Right cardiac atrium (tissue), 5 donors: ENCODE results near the gene BFSP1. TPM values are rescaled to one million over a fixed set of nuclear protein-coding genes. Genes with fewer than 3 reads are reported as not detected.
A peak's percentile ranks its signal among the peaks of the same experiment; 100 is the strongest.

Source experiments
- ATAC-seq, 2 donors: fragments of 200-7000 bp; cut with Tn5 transposase; one replicate each; pipeline versions ENCODE4 v1.8.0 to v1.9.1; 2020; ENCODE audit warnings: moderate library complexity in 2 of 2, mild to moderate bottlenecking in 1 of 2
- DNase-seq, 3 donors: peaks; one replicate each; pipeline ENCODE4 v3.0.0-alpha.2; 2020
- H3K27ac ChIP-seq: one replicate; pipeline ENCODE4 v1.5.1; 2013; ENCODE audit warnings: mild to moderate bottlenecking, low read length, control low read depth, moderate library complexity
- H3K27me3 ChIP-seq: one replicate; pipeline ENCODE4 v1.6.1; 2013; ENCODE audit not compliant: control insufficient read depth, insufficient read depth
- H3K4me1 ChIP-seq: one replicate; pipeline ENCODE4 v1.6.1; 2013; ENCODE audit warnings: low read length; ENCODE audit not compliant: control insufficient read depth, insufficient read depth
- H3K4me3 ChIP-seq: one replicate; pipeline ENCODE4 v1.5.1; 2013; ENCODE audit warnings: low read length, control low read depth
- H3K9me3 ChIP-seq: one replicate; pipeline ENCODE4 v1.6.1; 2013; ENCODE audit warnings: low read length; ENCODE audit not compliant: control insufficient read depth
- WGBS: extraction: QIAGEN DNeasy Blood & Tissue Kit; methylation state at CpG from one replicate; pipeline ENCODE4 v1.1.7; 2013; 5-methylcytosine and 5-hydroxymethylcytosine counted together
- intact Hi-C, 4 donors: fragments of 100-400 bp; cut with DNase I; formaldehyde crosslinking; loops; one replicate each; pipeline versions ENCODE4 v1.11.0 to v1.14.0; 2022 to 2023
- polyA plus RNA-seq: library from polyadenylated mRNA; stranded (reverse); fragments of 200-250 nt; gene quantifications from one replicate; pipeline ENCODE4 v1.2.3, GENCODE V29; 2013
- total RNA-seq, 4 donors: library from RNA; stranded (reverse); fragmentation: NEBNext Ultra II Directional; extraction: Animal tissue kit (Norgen Biotek cat#: 25700); gene quantifications; one replicate each; pipeline ENCODE4 v1.2.1, GENCODE V29; 2021
- donor health status: healthy with polysubstance abuse.
- donor health status: DM: no; HTN: yes; CAD: no.
- donor health status: DM: no; HTN: no; CAD: no.
- donor health status: DM: no; HTN: yes; CAD: no; lungs with severe emphysema.
- donor health status: DM: yes; HTN: yes; CAD: no.

The BFSP1 gene
- total and polyA plus RNA-seq, 5 donors, result 0.59 to 1.8 (median 0.65) TPM

DNA sequence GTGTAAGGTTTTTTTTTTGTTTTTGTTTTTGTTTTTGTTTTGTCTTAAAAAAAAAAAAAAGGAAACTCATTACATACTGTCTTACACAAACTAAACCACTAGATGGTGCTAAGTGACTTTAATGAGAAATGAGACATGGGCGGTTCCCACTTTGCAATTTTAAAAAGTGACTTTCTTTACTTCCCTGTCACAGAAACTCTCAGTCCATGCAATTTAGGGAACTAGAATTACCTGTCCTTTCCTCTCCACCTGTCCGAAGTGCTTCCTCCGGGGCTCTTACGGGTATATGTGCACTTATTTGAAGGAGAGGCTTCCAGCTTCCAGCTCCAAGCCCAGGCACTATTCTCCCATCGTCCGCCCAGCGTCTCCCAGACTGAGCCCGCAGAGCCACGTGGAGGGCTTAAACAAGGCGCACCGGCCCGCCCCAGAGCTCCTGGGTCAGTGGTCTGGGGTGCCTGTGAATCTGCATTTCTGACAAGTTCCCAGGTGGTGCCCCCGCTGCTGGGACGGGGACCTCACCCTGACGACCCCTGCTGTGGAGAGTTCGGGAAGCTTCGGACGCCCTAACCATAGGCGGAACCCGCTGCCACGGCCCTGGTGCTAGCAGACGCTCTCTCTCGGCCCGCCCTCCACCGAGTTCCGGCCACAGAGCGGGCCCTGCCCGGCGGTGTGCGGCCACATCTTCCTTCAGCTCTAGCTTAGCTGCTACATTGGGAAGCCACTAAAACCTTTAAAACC is 26.1 kb downstream of the BFSP1 start:
- WGBS, result 2% methylated on average over 30 of the region's 30 CpGs
- no peaks in the 10 kb centered on the region for H3K4me1 ChIP-seq
- no peaks in the 10 kb centered on the region for H3K9me3 ChIP-seq
- peak; percentile 88 to 90 for ATAC-seq
- H3K27me3 ChIP-seq, result no peaks in the 10 kb centered on the region
- DNase-seq, result peak; percentile 67 to 89 (median 83)
- intact Hi-C loops, result loop anchor here in 3 of 4 donors (5.0 to 10.0 kb wide), 6 partner anchors 397 to 770 kb away; no protein-coding TSS in a partner anchor
- no peak overlapping the region for H3K27ac ChIP-seq
- H3K4me3 ChIP-seq, result peak overlapping the region; percentile 49

- 42% methylated on average over 23 of the region's 23 CpGs for whole genome bisulfite sequencing
- H3K9me3 ChIP-seq, result no peaks in the 10 kb centered on the region
- H3K27me3 ChIP-seq, result no peaks in the 10 kb centered on the region
- H3K27ac ChIP-seq, result no peak overlapping the region
- peak in 2 of 3 donors; percentile 66 to 67 for DNase-seq
- intact Hi-C loops, result loop anchor here in 3 of 4 donors (5.0 to 10.0 kb wide), 5 partner anchors 398 to 771 kb away; no protein-coding TSS in a partner anchor
- no peaks in the 10 kb centered on the region for H3K4me1 ChIP-seq
- H3K4me3 ChIP-seq, result peak overlapping the region; percentile 49
- peak; percentile 43 to 62 for ATAC-seq
These were observed 26.9 kb downstream of the BFSP1 start for GRCh38 chr20:17504066-17504897.

DNA sequence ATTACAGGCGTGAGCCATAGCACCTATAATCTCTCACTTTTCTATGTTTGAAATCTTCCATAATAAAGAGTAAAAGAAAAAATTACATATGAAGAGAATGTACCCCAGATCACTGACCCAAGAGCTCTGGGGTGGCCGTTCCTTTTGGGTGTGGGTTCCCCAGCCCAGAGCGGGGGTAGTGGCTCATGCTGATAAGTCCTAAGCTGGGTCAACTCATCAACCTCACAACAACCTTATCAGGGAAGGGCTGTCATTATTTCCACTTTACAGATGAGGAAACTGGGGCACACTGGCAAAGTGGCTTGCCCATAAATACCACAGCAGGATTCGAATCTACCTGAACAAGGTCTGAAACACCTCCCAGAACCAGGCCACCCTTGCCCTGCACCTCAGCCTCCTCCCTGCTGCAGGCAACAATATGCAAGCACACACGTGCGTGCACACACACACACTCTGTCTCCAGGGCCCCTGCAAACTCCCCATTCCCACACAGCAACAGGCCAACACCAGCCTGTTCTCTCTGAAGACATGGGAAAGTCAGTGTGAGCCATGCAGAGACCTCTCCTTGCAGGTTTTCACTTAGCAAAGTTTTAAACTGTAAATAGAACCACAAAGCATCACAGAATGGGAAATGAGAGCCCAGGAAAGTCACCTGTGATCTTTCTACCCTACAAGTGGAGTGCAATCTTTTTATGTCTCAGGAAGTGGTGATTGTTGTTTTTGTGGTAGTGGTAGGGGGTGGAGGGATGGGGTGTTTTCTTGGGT is 27.7 kb downstream of the BFSP1 start:
- intact Hi-C loops, result loop anchor here in 3 of 4 donors (5.0 to 10.0 kb wide), 5 partner anchors 399 to 771 kb away; no protein-coding TSS in a partner anchor
- no peak overlapping the region for H3K27ac ChIP-seq
- H3K9me3 ChIP-seq, result no peaks in the 10 kb centered on the region
- DNase-seq (no peak), ATAC-seq (no peak)
- WGBS, result 74% methylated on average over 6 of the region's 6 CpGs
- H3K4me1 ChIP-seq, result no peaks in the 10 kb centered on the region
- no peak overlapping the region for H3K4me3 ChIP-seq
- no peaks in the 10 kb centered on the region for H3K27me3 ChIP-seq

DNA sequence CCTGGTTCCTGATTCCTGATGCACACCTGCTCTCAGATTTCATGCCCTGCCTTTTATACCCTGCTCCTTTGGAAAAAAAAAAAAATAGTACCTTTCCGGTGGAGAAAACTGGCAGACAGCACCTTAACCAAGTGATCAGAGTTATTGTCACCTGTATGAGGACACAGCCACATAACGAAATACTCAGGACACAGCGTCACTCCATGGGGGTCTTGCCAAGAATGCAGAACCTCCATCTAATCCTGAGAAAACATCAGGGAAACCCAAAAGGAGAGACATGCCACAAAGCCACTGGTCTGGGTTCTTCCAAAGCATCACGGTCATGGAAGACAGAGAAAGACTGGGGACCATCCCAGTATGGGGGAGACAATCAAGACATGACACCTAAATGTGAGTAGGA is 29.1 kb downstream of the BFSP1 start:
- ATAC-seq (no peak), DNase-seq (no peak)
- Histone ChIP-seq H3K9me3 (no peaks in the 10 kb centered on the region), H3K27ac (no peak overlapping the region), H3K27me3 (no peaks in the 10 kb centered on the region), H3K4me1 (no peaks in the 10 kb centered on the region), H3K4me3 (no peak overlapping the region)
- intact Hi-C loops, result loop anchor here in 3 of 4 donors (5.0 to 10.0 kb wide), 5 partner anchors 400 to 773 kb away; no protein-coding TSS in a partner anchor
- WGBS, result 83% methylated on average over 4 of the region's 4 CpGs

GRCh38 chr20:17501701-17502100 is 29.5 kb downstream of the BFSP1 start:
- intact Hi-C loops, result loop anchor here in 3 of 4 donors (5.0 to 10.0 kb wide), 5 partner anchors 401 to 773 kb away; no protein-coding TSS in a partner anchor
- DNase-seq, result no peak
- ATAC-seq, result no peak
- H3K9me3 ChIP-seq, result no peaks in the 10 kb centered on the region
- H3K4me1 ChIP-seq, result no peaks in the 10 kb centered on the region
- H3K4me3 ChIP-seq, result no peak overlapping the region
- H3K27me3 ChIP-seq, result no peaks in the 10 kb centered on the region
- 85% methylated on average over 9 of the region's 9 CpGs for WGBS
- H3K27ac ChIP-seq, result no peak overlapping the region

GRCh38 chr20:17500826-17501225 is 30.4 kb downstream of the BFSP1 start:
- intact Hi-C loops, result loop anchor here in 3 of 4 donors (5.0 to 10.0 kb wide), 5 partner anchors 401 to 774 kb away; no protein-coding TSS in a partner anchor
- no peak for ATAC-seq

GRCh38 chr20:17500271-17500670 is 30.9 kb downstream of the BFSP1 start:
- Histone ChIP-seq H3K9me3 (no peaks in the 10 kb centered on the region), H3K4me3 (no peak overlapping the region), H3K27me3 (no peaks in the 10 kb centered on the region), H3K4me1 (no peaks in the 10 kb centered on the region), H3K27ac (no peak overlapping the region)
- DNase-seq, result no peak
- no peak for ATAC-seq
- intact Hi-C loops, result loop anchor here in 3 of 4 donors (5.0 to 10.0 kb wide), 5 partner anchors 402 to 775 kb away; no protein-coding TSS in a partner anchor
- 94% methylated on average over 10 of the region's 10 CpGs for WGBS

More at GRCh38 chr20:17500826-17501225, 30.4 kb downstream of the BFSP1 start:
- H3K27ac ChIP-seq, result no peak overlapping the region
- 85% methylated on average over 7 of the region's 7 CpGs for WGBS
- DNase-seq, result no peak
- H3K27me3 ChIP-seq, result no peaks in the 10 kb centered on the region
- no peak overlapping the region for H3K4me3 ChIP-seq
- no peaks in the 10 kb centered on the region for H3K4me1 ChIP-seq
- H3K9me3 ChIP-seq, result no peaks in the 10 kb centered on the region

- WGBS, result 90% methylated on average over 5 of the region's 5 CpGs
- ATAC-seq, result no peak
- no peaks in the 10 kb centered on the region for H3K9me3 ChIP-seq
- no peaks in the 10 kb centered on the region for H3K4me1 ChIP-seq
- no peaks in the 10 kb centered on the region for H3K27me3 ChIP-seq
- no peak overlapping the region for H3K27ac ChIP-seq
- DNase-seq, result no peak
- intact Hi-C loops, result no loop called here
- H3K4me3 ChIP-seq, result no peak overlapping the region
These were observed 32.1 kb downstream of the BFSP1 start for GRCh38 chr20:17499041-17499440.

- ATAC-seq (no peak), DNase-seq (no peak)
- Histone ChIP-seq H3K27me3 (no peaks in the 10 kb centered on the region), H3K4me1 (no peaks in the 10 kb centered on the region), H3K27ac (no peak overlapping the region), H3K9me3 (no peaks in the 10 kb centered on the region), H3K4me3 (no peak overlapping the region)
- intact Hi-C loops, result no loop called here
- 87% methylated on average over 13 of the region's 13 CpGs for WGBS
These were observed 32.5 kb downstream of the BFSP1 start for GRCh38 chr20:17498641-17499040.

DNA sequence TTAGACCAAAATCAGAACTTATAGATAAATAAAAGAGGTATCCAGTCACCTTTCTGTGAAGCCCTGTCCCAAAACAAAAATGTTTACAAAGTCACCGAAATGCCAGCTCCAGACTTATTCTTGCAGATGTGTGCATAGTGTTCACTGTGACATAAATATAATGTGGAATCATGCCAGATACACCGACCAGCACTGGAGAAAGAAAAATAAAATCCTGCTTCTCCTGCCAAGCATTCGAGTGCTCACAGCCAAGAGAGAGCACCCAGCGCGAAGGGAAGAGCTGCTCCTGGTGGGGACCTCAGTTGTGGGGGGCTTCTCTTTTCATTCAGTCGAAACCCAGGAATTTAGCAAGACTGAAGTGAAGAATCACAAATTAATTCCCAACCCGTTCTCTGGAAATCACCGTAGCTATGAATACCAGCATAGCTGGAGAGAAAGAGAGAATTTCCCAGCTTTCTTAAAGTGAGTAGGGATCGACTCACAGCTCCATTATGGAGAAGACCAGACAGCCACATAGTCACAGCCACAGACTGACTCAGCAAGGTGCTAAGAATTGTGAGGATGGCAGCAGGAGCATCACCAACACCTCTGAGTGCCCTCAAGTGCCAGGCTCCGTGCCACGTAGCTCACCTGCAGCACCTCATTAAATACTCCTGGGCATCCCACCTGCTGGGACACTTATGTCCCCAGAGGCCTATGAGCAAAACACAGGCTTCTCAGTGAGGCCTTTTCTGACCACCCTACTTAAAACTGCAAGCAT is 33.2 kb downstream of the BFSP1 start:
- DNase-seq, result no peak
- H3K4me3 ChIP-seq, result no peak overlapping the region
- intact Hi-C loops, result no loop called here
- H3K27me3 ChIP-seq, result no peaks in the 10 kb centered on the region
- no peak overlapping the region for H3K27ac ChIP-seq
- H3K4me1 ChIP-seq, result no peaks in the 10 kb centered on the region
- H3K9me3 ChIP-seq, result no peaks in the 10 kb centered on the region
- WGBS, result 35% methylated on average over 11 of the region's 11 CpGs
- ATAC-seq, result no peak
